Kasumi-1 (cell line): ENCODE data around the gene VPS54.

Experiments
- DNase-seq, 2 experiments: peaks; one replicate each; lab custom pipeline; 2025; lab: John Stamatoyannopoulos, UW

VPS54 gene

GRCh38 chr2:63902149-63902548, 117.1 kb downstream of the VPS54 start:
- DNase-seq = no peak

- DNase-seq = no peak
Measured at GRCh38 chr2:63899639-63900038, 119.6 kb downstream of the VPS54 start.

GRCh38 chr2:63898839-63899238, 120.4 kb downstream of the VPS54 start:
- DNase-seq = no peak

- no peak for DNase-seq
Measured at GRCh38 chr2:63894167-63894566, 125.1 kb downstream of the VPS54 start.

GRCh38 chr2:63893163-63893562, 126.1 kb downstream of the VPS54 start:
- DNase-seq = no peak

- no peak for DNase-seq
Measured at GRCh38 chr2:63891488-63892030, 127.7 kb downstream of the VPS54 start.

GRCh38 chr2:63890678-63891077, 128.6 kb downstream of the VPS54 start:
- no peak for DNase-seq

- peak; percentile 57 to 64 for DNase-seq
Measured at GRCh38 chr2:63888490-63889402, 130.5 kb downstream of the VPS54 start.

GRCh38 chr2:63888053-63888452, 131.2 kb downstream of the VPS54 start:
- DNase-seq = no peak

GRCh38 chr2:63886445-63886844, 132.8 kb downstream of the VPS54 start:
- no peak for DNase-seq

GRCh38 chr2:63882395-63883105, 136.7 kb downstream of the VPS54 start:
- DNase-seq = no peak

GRCh38 chr2:63881205-63881604, 138.0 kb downstream of the VPS54 start:
- DNase-seq = no peak

- no peak for DNase-seq
Measured at GRCh38 chr2:63880625-63881024, 138.6 kb downstream of the VPS54 start.

GRCh38 chr2:63879876-63880433, 139.3 kb downstream of the VPS54 start:
- DNase-seq = no peak

- no peak for DNase-seq
Measured at GRCh38 chr2:63878486-63878885, 140.7 kb downstream of the VPS54 start.

- no peak for DNase-seq
Measured at GRCh38 chr2:63876311-63876710, 142.9 kb downstream of the VPS54 start.

- DNase-seq = no peak
Measured at GRCh38 chr2:63875559-63876245, 143.5 kb downstream of the VPS54 start.

- DNase-seq = no peak
Measured at GRCh38 chr2:63875131-63875527, 144.1 kb downstream of the VPS54 start.

GRCh38 chr2:63874204-63875130, 144.8 kb downstream of the VPS54 start:
- no peak for DNase-seq

- DNase-seq = no peak
Measured at GRCh38 chr2:63872571-63873328, 146.5 kb downstream of the VPS54 start.
